HG03039 (cell line): ENCODE data around the gene GALNT18.

Experiments used
- ATAC-seq: cut with Tn5 transposase; IDR thresholded peaks from one replicate; pipeline ENCODE4 v1.9.1; 2021; ENCODE audit warnings: mild to moderate bottlenecking, moderate library complexity; ENCODE audit not compliant: unreplicated experiment

GALNT18 gene

DNA sequence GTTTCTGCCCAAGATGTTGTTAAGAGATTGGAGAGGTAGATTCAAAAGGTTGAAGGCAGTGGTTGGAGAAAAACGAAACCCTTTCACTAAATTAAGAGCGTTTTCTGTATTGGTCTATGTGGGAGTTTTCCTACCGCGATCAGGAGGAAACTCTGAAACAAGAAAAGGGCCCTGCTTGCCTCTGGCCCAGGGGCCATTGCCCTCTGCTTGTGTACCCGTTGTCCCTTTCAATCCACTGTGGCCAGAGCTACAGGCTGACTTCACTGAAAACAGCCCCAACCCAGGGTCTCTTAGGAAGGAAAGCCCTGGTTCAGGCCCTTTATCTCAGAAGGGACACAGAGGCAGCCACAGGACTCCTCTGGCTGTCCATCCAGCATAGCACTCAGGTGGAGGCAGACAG is 367.8 kb downstream of the GALNT18 start:
- no peak for ATAC-seq

- ATAC-seq = no peak
These were observed 368.3 kb downstream of the GALNT18 start for GRCh38 chr11:11253497-11253896.

GRCh38 chr11:11252403-11252802 is 369.4 kb downstream of the GALNT18 start:
- no peak for ATAC-seq

DNA sequence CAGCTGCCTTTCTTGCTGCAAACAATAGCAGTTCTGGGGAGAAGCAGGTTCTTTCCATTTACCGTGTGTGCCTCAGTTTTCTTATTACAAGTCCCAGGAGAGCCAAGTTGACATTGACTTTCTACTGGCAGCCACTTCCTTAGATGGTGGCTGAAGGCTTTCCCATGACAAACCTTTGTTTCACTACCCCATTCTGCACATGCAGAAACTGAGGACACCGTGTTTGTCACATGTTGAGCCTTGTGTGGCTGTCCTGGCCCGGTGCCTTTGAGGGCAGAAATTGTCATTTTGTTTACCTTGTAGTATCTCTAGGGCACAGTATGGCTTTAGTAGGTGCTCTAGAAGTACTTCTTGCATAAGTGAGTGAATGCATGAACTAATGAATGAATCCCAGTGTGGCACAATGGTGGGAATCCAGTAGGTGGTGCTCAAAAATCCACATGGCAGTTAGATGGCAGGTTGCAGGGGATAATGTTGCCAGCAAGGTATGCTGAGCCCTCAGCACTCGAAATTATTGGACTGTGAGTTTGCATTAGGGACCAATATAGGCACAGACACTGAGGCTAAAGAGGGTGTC is 370.3 kb downstream of the GALNT18 start:
- ATAC-seq = no peak

DNA sequence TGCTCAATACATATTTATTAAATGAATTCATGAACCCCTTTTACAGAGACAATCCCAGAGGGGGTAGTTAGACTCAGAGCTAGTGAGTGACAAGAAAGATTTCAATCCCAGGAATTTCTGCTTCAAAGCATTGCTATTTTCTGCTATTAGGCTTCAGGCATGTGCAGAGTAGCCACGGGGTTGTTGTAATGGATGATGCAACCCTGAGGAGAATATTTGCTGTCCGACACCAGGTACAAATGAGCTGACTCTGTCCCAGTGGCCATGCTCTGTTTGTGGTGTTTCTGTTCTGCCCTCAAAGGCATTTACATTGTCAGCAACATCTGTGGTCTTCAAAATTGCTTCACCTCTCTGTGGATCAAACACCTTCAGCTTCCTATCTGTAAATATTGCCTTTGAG is 371.3 kb downstream of the GALNT18 start:
- no peak for ATAC-seq

DNA sequence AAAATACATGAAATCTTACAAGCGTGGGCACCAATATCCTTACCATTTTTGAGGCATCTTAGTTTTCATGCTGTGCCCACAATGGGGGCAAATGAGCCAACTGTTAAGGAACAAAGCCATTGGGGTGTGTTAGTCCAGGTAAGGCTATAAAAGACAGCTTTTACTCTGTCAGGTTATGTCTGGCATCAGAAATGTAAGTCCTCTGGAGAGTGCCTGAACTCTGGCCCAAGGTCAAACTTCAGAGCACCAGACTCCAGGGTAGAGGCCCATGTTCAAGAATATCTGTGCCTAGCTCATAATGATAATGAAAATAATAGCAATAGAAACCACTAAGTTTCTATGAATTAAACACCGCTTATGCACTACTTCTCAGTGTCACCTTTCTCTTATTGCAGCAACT is 374.2 kb downstream of the GALNT18 start:
- ATAC-seq = no peak

GRCh38 chr11:11247086-11247485 is 374.7 kb downstream of the GALNT18 start:
- no peak for ATAC-seq

GRCh38 chr11:11246166-11246565 is 375.6 kb downstream of the GALNT18 start:
- no peak for ATAC-seq

GRCh38 chr11:11245453-11245852 is 376.4 kb downstream of the GALNT18 start:
- ATAC-seq = no peak

DNA sequence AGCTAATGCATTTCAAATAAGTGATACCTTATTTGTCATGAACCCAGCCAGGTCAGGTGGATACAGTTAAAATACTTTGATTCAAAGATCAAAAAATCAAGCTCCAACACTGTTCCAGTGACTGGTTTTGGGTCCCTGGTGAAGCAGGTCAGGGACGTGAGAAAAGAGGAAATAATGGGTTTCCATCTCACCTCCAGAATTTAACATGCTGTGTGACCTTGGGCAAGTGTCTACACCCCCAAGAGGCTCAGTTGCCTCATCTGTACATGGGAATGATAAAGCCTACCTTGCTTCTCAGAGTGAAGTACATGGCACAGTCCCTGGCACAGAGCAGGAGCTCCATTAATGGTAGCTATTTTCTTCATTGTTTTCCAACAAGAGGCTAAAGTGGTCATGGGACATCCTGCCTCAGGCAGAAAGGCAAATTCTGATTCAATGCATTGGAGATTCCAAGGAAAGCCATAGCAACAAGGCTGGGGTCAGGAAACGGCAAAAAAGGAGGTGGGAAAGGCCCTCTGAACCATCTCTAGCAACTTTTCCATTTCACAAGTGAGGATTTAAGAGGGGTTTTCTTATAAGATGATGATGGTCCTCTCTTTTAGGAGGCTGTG is 377.2 kb downstream of the GALNT18 start:
- no peak for ATAC-seq

DNA sequence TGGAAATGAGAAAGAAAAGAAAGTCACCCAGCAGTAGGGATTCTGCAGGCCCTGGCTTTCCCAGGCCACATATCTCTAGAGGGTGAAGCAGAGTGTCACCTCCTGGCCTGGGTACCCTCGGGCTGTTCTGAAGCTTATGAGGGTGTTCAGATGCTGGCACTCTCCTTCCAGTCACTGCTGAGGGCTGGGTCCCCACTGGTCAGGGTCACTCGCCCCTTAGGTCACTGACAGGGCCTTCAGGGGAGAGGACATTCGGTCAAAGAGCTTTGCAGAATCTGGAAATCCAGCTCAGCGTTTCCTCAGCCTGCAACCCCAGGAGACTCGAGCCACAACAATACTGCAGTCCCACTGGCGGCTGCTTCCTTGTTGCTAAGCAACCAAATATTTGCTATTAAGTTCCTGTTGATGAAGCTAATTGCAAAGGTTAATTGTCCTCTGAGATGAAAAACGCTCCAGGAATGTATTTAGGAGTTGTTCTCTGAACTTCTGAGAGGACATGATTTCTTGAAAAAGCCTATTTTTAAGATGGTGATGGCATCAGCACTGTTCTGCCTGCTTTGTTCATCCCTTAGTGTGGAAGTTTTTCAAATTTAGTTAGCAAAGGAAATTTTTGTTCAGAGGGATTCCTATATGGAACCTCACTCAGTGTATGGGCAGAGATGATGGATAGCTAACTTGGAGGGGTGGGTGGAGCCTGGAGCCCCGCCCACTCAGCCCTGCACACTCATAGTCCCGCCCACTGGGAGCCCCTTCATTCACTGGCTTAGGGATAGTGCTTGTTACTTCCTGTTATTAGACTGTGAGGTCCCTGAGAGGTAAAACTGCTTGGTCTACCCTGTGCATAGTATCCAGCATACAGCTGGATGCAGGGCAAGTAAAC is 378.0 kb downstream of the GALNT18 start:
- no peak for ATAC-seq

- no peak for ATAC-seq
These were observed 378.6 kb downstream of the GALNT18 start for GRCh38 chr11:11243209-11243589.

- ATAC-seq = no peak
These were observed 380.5 kb downstream of the GALNT18 start for GRCh38 chr11:11241284-11241683.

- no peak for ATAC-seq
These were observed 381.8 kb downstream of the GALNT18 start for GRCh38 chr11:11239959-11240358.

- no peak for ATAC-seq
These were observed 384.6 kb downstream of the GALNT18 start for GRCh38 chr11:11237070-11237832.

DNA sequence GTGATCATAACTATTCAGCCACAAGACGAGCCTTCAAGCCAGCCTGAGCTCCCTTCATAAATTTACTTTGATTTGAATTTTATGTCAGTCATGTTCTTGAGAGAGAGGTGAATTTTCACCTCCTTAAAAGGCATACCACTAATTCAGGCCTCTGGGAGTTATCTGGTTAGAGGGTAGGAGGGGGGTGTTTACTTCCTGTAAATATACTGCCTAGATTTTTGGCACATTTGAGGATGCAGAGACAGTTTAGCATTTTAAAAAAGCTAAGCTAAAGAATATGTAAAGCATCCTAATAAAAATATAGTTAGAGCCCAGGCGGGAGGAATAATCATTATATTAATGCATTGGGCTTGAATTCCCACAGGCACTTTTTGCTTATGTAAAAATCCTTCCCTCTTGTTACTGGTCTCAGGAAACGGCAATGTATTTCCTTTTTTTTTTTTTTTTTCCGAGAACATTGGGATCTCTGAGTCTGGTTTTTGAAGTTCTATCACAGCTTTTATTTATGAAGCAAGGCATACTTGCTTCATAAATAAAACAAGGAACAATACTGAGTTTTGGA is 385.2 kb downstream of the GALNT18 start:
- no peak for ATAC-seq

DNA sequence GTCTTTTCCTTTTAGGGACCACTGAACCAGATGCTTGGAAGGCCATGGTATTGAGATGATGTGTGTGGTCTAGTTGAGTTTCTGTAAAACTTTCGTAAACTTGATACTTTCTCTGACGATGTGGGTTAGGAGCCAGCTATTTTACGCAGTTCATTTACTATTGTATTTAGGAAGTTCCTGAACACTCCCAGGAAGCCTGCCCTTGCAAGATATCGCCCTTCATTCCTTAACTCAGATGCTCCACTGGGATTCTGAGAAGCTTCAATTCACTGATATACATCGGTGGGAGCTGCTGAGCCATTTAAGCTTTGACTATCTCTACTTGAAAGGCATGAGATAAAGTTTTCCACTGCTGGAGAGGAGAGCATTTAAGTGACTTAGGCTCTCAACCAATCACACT is 390.0 kb downstream of the GALNT18 start:
- no peak for ATAC-seq

DNA sequence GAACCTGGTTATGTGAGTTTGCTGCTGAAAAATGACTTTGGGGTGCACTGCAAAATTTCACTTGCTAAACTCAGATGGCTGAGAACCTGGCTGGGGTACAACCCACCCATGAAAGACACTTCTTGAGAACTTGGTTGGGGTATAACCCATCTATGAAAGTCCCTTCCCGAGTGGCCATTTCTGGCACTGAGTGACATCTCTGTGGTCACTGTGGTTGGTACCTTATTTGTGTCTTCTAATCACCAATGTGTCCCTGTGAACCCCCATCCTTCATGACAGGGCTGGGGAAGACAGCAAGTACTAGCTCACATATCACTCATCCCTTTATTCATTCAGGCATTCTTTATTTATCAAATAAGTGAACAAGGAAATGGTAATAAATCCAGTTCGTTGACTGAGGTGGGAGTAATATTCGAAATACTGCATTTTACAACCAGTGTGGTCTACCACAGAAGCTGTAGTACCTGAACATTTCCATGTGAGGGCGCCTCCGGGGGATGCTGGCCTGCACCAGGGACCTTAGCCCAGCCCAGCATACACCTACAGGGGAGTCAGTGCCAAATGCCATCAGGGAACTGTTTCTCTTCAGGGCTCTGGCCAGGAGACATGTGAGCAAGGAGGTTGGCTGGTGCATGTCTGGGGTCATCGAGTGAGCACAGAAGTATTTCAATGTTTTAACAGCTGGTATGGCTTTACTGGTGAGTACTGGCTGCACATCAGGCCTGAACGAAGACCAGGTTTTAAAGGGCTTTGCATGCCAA is 390.8 kb downstream of the GALNT18 start:
- ATAC-seq = no peak

DNA sequence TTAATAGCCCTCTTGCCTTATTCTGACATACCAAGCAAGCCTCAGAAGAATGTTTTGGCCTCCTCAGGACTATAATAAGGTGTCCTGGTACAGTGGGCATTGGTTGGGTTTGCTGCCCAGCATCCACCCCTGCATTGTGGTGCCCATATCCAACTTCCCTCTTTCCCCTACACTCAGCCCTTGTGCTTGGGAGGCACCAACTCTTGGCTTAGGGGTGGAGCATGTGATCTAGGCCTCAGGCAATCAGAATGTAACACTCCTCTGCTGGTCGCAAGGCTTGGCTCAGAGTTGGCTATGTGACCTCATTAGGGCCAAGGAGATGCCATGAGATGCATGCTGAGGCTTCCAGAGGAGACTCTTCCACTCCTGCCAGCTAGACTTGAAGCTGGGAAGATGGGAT is 391.7 kb downstream of the GALNT18 start:
- ATAC-seq = no peak

- no peak for ATAC-seq
These were observed 392.2 kb downstream of the GALNT18 start for GRCh38 chr11:11229647-11230046.
